Stimulated activated CD4-positive, alpha-beta T cell treated with anti-CD3 and anti-CD28 coated beads, TNF-alpha, amount 100 ng/mL, for 24 hours (primary cell): Measurements from ENCODE around the gene KLHDC10.
"Not testable (repeated sequence)": the region's sequence is repeated elsewhere in the genome, so short reads cannot be mapped to it uniquely, and the experiment has no call there.

Experiments used
- DNase-seq, 3 experiments: peaks; one replicate each; pipeline ENCODE4 v3.0.0-alpha.2; 2020; ENCODE audit warnings: low read depth in 3 of 3

Gene KLHDC10

DNA sequence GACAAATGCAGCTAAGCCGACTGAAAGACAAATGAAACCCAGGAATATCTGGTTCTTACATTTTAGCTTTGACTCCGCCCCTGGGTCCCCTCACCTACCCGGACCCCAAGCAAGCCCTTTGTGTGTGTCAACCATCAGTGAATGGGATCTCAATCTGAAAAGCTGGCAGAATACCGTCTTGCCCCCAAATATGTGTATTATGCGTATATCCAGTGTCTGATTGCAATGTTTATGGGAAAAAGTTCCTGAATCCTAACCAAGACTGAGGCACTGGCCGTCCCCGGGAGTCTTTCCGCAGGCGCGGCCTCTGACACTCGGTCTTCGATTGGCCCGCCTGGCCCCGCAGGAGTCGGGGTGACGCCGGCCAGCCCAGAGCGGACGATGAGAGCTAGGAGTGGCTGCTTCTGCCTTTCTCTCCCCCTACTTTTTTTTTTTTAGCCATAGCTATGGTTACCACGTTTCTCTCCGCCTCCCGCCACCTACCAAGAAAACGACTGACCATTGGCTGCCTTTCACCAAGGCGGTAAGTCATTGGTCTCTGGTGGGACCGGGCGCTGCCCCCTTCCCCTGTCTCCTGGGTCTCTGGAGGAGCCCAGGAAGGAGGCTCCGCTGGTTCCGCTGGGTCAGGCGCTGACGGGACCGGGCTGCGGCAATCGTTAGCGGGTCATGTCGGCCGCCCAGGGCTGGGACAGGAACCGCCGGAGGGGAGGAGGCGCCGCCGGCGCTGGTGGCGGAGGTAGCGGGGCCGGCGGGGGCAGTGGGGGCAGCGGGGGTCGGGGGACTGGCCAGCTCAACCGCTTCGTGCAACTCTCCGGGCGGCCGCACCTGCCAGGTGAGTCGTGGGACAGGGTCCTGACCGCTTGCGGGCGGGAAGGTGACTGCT, at the start of gene KLHDC10:
TSS of gene KLHDC10 (plus strand) at position 557 of the 883 bp plus-strand sequence. CDS start at position 667, 110 bp downstream.
- peak; percentile 88 to 95 (median 94) for DNase-seq

GRCh38 chr7:130021105-130021834, 49.1 kb upstream of the KLHDC10 start:
- no peak for DNase-seq

- DNase-seq, result no peak
Observed at GRCh38 chr7:130022115-130022514, 48.2 kb upstream of the KLHDC10 start.

DNA sequence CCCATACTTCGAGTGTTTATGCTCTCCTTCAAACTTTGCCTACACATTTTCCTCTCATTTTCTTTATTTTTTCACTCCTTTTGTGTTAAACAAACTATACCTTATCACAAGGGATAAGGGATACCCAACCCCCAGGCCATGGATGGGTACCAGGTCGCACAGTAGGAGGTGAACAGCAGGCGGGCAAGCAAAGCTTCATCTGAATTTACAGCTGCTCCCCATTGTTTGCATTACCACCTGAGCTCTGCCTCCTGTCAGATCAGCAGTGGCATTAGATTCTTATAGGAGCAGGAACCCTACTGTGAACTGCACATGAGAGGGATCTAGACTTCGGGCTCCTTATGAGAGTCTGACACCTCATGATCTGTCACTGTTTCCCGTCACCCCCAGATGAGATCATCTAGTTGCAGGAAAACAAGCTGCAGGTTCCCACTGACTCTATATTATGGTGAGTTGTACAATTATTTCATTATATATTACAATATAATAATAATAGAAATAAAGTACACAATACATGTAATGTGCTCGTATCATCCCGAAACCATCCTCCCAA, 47.6 kb upstream of the KLHDC10 start:
- DNase-seq, result no peak

DNA sequence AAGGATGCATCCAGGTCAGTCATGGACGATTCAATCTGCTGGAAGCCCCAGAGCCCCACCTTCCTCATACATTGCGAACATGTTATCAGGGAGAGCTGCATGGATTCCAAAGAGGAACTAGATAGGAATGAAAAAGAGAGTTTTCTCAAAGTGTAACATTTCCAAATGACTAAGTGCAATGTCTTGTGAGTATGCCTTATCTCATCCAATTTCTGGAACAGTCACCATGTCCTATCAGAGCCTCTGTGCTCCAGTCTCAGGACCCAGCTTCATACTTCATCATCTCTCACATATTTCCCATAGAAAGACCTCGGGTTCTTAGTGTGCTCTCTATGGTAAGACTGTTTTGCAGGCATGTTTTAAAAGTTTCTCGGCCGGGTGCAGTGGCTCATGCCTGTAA, 45.9 kb upstream of the KLHDC10 start:
- no peak for DNase-seq

- DNase-seq, result no peak
Observed at GRCh38 chr7:130032698-130033097, 37.6 kb upstream of the KLHDC10 start.

DNA sequence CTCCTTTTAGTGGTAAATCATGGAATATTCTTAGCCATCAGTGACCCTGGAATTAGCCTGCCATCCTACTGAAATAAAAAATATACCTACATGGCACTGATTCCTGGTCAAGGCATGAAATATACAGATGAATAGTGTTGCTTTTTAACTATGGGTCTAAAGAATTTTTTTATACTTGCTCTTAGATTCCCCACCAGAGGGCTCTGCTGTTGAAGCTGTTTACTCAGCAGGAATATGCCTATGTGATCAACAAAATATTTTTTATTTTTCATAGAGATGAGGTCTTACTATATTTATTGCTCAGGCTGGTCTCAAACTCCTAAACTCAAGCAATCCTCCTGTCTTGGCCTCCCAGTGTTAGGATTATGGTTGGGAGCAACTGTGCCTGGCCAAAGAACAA, 32.6 kb upstream of the KLHDC10 start:
- no peak for DNase-seq

GRCh38 chr7:130040576-130040975, 29.8 kb upstream of the KLHDC10 start:
- no peak for DNase-seq

DNA sequence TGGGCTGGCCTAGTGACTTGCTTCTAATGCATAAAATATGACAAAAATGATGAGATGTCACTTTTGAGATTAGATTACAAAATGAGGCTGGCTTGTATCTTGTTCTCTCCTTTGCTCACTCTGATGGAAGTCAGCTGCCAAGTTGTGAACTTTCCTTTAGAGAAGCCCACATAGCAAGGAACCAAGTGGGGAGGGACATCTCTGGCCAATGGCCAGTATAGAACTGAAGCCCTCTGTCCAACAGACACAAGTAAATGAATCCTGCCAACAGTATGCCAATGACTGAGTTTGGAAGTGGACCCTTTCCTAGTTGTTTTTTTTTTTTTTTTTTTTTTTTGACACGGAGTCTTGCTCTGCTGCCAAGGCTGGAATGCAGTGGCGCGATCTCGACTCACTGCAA, 22.5 kb upstream of the KLHDC10 start:
- DNase-seq, result no peak

GRCh38 chr7:130048906-130049305, 21.4 kb upstream of the KLHDC10 start:
- DNase-seq, result no peak

GRCh38 chr7:130052250-130052649, 18.1 kb upstream of the KLHDC10 start:
- not testable (repeated sequence) for DNase-seq

DNA sequence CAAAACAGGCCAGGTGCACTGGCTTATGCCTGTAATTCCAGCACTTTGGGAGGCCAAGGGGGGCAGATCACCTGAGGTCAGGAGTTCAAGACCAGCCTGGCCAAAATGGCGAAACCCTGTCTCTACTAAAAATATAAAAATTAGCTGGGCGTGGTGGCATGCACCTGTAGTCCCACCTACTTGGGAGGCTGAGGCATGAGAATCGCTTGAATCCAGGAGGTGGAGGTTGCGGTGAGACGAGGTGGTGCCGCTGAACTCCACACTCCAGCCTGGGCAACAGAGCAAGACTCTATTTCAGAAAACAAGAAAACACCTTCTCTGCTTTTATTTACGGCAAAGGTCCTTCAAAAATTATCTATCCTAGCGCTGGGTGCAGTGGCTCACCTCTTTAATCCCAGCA, 15.1 kb upstream of the KLHDC10 start:
- DNase-seq, result not testable (repeated sequence)

DNA sequence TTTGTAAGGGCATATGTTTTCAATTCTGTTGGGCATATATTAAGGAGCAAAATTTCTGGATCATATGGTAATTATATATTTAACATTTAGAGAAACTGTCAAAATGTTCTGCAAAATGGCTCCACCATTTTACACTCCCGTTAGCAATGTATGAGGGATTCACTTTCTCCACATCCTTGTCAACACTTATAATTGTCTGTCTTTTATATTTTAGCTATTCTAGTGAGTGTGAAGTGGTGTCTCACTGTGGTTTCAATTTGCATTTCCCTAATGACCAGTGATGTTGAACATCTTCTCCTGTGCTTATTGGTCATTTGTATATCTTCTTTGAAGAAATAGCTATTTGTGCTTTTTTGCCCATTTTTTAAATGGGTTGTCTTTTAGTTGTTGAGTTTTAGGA, 8.1 kb upstream of the KLHDC10 start:
- DNase-seq, result no peak

- peak; percentile 45 to 71 (median 54) for DNase-seq
Observed at GRCh38 chr7:130063036-130063435, 7.3 kb upstream of the KLHDC10 start.

DNA sequence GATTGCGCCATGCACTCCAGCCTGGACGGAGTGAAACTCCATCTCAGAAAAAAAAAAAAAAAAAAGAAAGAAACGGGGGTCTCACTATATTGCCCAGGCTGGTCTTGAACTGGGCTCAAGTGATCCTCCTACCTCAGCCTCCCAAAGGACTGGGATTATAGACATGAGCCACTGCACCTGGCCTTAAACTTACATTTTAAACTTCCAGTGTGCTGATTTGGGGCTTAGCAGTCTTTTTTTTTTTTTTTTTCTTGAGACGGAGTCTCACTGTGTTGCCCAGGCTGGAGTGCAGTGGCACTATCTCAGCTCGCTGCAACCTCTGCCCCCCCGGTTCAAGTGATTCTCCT, 5.8 kb upstream of the KLHDC10 start:
- not testable (repeated sequence) for DNase-seq

DNA sequence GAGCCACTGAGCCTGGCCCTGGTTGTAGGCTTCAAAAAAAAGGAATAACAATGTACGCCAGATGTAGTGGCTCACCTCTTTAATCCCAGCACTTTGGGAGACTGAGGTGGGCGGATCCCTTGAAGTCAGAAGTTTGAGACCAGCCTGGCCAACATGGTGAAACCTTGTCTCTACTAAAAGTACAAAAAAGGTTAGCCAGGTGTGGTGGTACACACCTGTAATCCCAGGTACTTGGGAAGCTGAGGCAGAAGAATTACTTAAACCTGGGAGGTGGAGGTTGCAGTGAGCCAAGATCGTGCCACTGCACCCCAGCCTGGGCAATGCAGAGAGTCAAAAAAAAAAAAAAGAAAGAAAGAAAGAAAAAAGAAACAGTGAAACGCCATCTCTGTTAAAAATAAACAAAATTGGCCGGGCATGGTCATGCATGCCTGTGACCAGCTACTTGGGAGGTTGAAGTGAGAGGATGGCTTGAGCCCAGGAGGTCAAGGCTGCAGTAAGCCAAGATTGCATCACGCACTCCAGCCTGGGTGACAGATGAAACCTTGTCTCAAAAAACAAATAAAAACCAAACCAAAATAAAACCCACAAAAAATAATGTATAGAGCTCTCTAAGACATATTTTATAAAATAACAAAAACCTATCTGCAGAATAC, 4.7 kb upstream of the KLHDC10 start:
- DNase-seq, result no peak

GRCh38 chr7:130069179-130069977, 956 bp upstream of the KLHDC10 start:
- DNase-seq, result no peak

DNA sequence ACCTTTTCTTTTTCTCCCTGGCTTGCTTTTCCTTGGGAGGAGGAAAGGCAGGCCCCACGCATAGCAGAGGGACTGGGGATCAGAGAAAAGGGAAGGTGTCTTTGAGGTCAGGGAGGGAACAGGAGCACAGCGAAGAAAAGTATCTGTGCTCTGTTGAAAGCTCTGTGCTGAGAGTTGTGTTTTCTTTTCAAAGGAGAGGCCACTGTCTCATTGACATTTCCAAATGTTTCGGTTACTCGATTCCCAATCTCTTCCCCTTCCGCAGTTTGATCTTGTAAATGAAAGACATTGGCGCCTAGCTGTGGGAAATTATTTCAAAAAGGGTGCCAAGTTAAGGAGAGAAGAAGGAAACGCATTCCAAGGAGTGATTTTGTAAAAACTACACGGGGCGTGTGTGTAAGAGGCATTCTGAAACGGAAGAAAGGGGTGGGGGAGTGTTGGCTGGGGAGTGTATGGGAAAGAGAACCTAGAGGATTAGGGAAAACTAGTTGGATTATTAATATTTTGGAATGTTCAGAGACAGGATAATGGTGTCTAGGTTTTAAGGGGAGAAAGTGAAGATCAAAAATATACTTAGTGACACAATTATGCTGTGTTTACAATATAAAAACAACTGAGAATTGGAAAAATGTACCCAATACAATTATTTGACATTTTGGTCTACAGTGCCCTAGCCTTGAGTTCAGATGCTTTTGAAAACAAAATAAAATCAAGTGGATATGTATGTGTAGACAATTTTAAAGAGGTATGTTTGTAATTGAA, 708 bp downstream of the KLHDC10 start:
- no peak for DNase-seq

GRCh38 chr7:130071701-130072622, 1.6 kb downstream of the KLHDC10 start:
- peak; percentile 33 to 47 (median 33) for DNase-seq
